Upper lobe of left lung (tissue), 4 donors: ENCODE results near the gene FOXL3.

Experiments
- CTCF ChIP-seq, 6 experiments: fragments of 450-650 bp in 4 of 6; fragments of 200-600 bp in 2 of 6; sonication (generic) in 2 of 6; IDR thresholded peaks; one replicate each; pipeline ENCODE4 v1.5.1; 2016 to 2019; ENCODE audit warnings: antibody characterized with exemption in 6 of 6
- POLR2A ChIP-seq, 4 donors: fragments of 450-650 bp; IDR thresholded peaks; one replicate each; pipeline ENCODE4 v1.5.1; 2016 to 2017; ENCODE audit warnings: antibody characterized with exemption in 4 of 4, mild to moderate bottlenecking in 2 of 4
- POLR2AphosphoS5 ChIP-seq, 2 donors: sonication (generic); formaldehyde crosslinking; IDR thresholded peaks; one replicate each; pipeline ENCODE4 v1.5.1; 2017; ENCODE audit warnings: antibody characterized with exemption in 2 of 2

DNA sequence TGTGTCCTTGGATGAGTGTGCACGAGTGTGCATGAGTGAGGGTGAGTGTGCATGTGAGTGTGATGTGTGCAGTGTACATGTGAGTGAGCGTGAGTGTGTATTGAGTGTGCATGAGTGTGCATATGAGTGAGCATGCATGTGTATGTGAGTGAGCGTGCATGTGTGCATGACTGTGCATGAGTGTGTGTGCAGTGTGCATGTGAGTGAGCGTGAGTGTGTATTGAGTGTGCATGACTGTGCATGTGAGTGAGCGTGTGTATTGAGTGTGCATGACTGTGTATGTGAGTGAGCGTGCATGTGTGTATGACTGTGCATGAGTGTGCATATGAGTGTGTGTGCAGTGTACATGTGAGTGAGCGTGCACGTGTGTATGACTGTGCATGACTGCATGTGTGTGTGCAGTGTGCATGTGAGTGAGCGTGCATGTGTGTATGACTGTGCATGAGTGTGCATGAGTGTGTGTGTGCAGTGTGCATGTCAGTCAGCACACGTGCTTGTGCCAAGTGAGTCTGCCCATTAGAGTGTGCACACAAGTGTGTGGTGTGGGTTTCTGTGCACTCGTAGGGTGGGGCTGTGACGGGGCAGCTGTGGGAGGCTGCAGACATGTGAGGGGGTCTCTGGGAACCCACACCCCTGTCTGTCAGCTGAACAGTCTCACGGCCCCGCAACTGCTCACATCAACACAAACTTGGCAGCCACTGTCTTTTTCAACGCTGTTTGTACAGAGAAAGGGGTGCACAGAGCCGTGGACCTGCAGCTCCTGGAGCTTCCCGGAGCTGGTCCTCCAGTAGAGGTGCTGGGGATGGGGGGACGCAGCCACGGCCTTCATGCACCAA, 14.8 kb downstream of the FOXL3 start:
- TF ChIP-seq CTCF (IDR thresholded peaks at IDR 0.05) (no peak), POLR2A (IDR thresholded peaks at IDR 0.05) (no peak), POLR2AphosphoS5 (IDR thresholded peaks at IDR 0.05) (no peak)
